HepG2 (cell line): ENCODE results near the gene DCDC2. TPM values are rescaled to one million over a fixed set of nuclear protein-coding genes. Genes with fewer than 3 reads are reported as not detected.

Source experiments
- ATAC-seq: fragments of 200-7000 bp; cut with Tn5 transposase; 3 replicates; pipeline ENCODE4 v1.9.1; 2020; ENCODE audit warnings: mild to moderate bottlenecking, moderate library complexity
- BruUV-seq: library from RNA; stranded (reverse); fragments of 400-500 nt; replicated peaks from 2 replicates; lab custom pipeline; 2021; lab: Mats Ljungman, UMichigan
- CTCF ChIA-PET: fragments of 300-600 bp; formaldehyde crosslinking; extraction: SDS; loops from one replicate; lab custom pipeline; 2021; ENCODE audit warnings: low total read pairs, inconsistent platforms, low intra/inter-chr PET ratio; lab: Yijun Ruan, JAX
- POLR2A ChIA-PET: fragments of 350-600 bp; sonication (Branson Sonifier 250); formaldehyde crosslinking; loops from one replicate; lab custom pipeline; 2020; ENCODE audit warnings: antibody characterized with exemption, inconsistent platforms; lab: Yijun Ruan, JAX
- DNase-seq: peaks from one replicate; pipeline ENCODE4 v3.0.0-alpha.2; 2015; ENCODE audit warnings: low spot score
- FAIRE-seq: peaks from 3 replicates; lab custom pipeline; 2011; peaks lifted over from hg19 to GRCh38; lab: Jason Lieb, UNC
- H2AFZ ChIP-seq: one replicate; pipeline ENCODE4 v1.6.1; 2011; ENCODE audit warnings: low read length, inconsistent platforms
- H3K27ac ChIP-seq: fragments of 300-600 bp; 3 replicates; pipeline ENCODE4 v1.8.0; 2011; ENCODE audit warnings: mixed run types, mild to moderate bottlenecking, mixed read lengths, low read length, inconsistent platforms; ENCODE audit not compliant: insufficient read depth; ENCODE audit errors: extremely low read length
- H3K27me3 ChIP-seq, 2 experiments: fragments of 200-600 bp in 1 of 2; 2 replicates in 1 of 2; 3 replicates in 1 of 2; pipeline versions ENCODE4 v1.6.0 to v1.8.0; 2011; ENCODE audit warnings: low read length in 2 of 2, mild to moderate bottlenecking in 2 of 2, moderate library complexity in 2 of 2, inconsistent platforms in 1 of 2; ENCODE audit not compliant: insufficient read depth in 2 of 2, control insufficient read depth in 1 of 2
- H3K36me3 ChIP-seq, 2 experiments: fragments of 200-600 bp in 1 of 2; replicated peaks in 1 of 2; 2 replicates in 1 of 2; 3 replicates in 1 of 2; pipeline versions ENCODE4 v1.5.1 to v1.8.0; 2011; ENCODE audit warnings: low read length in 2 of 2, inconsistent platforms in 1 of 2; ENCODE audit not compliant: insufficient read depth in 2 of 2, control insufficient read depth in 1 of 2
- H3K4me1 ChIP-seq: 2 replicates; pipeline ENCODE4 v1.5.1; 2012; ENCODE audit warnings: low read length, inconsistent platforms; ENCODE audit not compliant: insufficient read depth
- H3K4me2 ChIP-seq: 2 replicates; pipeline ENCODE4 v1.6.0; 2011; ENCODE audit warnings: low read depth, low read length, inconsistent platforms
- H3K4me3 ChIP-seq, 3 experiments: fragments of 200-600 bp in 1 of 3; sonication (generic), shearing (Covaris generic) in 1 of 3; replicated peaks in 1 of 3; 2 replicates each; pipeline ENCODE4 v1.5.1; 2011 to 2016; ENCODE audit warnings: low read length in 3 of 3, inconsistent platforms in 2 of 3, low read depth in 2 of 3, mild to moderate bottlenecking in 2 of 3, control low read depth in 1 of 3, mixed read lengths in 1 of 3; ENCODE audit not compliant: insufficient read depth in 1 of 3
- H3K79me2 ChIP-seq: one replicate; pipeline ENCODE4 v1.6.1; 2011; ENCODE audit warnings: low read length, inconsistent platforms; ENCODE audit not compliant: insufficient read depth
- H3K9ac ChIP-seq: 2 replicates; pipeline ENCODE4 v1.6.0; 2011; ENCODE audit warnings: mild to moderate bottlenecking, low read depth, low read length, inconsistent platforms; ENCODE audit not compliant: insufficient read depth
- H3K9me3 ChIP-seq: 2 replicates; pipeline ENCODE4 v1.5.1; 2012; ENCODE audit warnings: mild to moderate bottlenecking, low read length
- H4K20me1 ChIP-seq: 2 replicates; pipeline ENCODE4 v1.6.0; 2011; ENCODE audit warnings: inconsistent platforms, mild to moderate bottlenecking, low read length, moderate library complexity; ENCODE audit not compliant: insufficient read depth
- ARID3A ChIP-seq: IDR thresholded peaks from 2 replicates; pipeline ENCODE4 v1.6.1; 2012; ENCODE audit warnings: low read depth, low read length, improper control_type of control experiment
- ELF4 ChIP-seq: sonication (generic); formaldehyde crosslinking; IDR thresholded peaks from 2 replicates; pipeline ENCODE4 v1.5.0; 2020; ENCODE audit warnings: missing genetic modification reagents, mild to moderate bottlenecking, moderate library complexity, borderline replicate concordance
- HOXA3 ChIP-seq: sonication (generic); formaldehyde crosslinking; IDR thresholded peaks from 2 replicates; pipeline ENCODE4 v1.5.0; 2020; ENCODE audit warnings: missing genetic modification reagents
- NCOA2 ChIP-seq: sonication (generic); formaldehyde crosslinking; IDR thresholded peaks from 2 replicates; pipeline ENCODE4 v1.8.0; 2022; ENCODE audit warnings: inconsistent platforms
- WGBS: methylation state at CpG from one replicate; pipeline ENCODE4 v1.1.6; 2017; ENCODE audit warnings: low lambda C conversion rate; 5-methylcytosine and 5-hydroxymethylcytosine counted together
- in situ Hi-C: cut with HindIII; loops from 2 replicates; pipeline ENCODE4 v1.10.0; 2017; ENCODE audit warnings: low pct_unique_long_range_greater_than_20kb; ENCODE audit not compliant: extremely low pct_ligation_motif_present
- intact Hi-C: fragments of 100-400 bp; cut with micrococcal nuclease; formaldehyde crosslinking; loops from one replicate; pipeline ENCODE4 v1.10.0; 2022; ENCODE audit not compliant: unreplicated experiment
- polyA plus RNA-seq, 8 experiments: library from polyadenylated mRNA; depleted of rRNA in 3 of 8; stranded (reverse) in 7 of 8; unstranded in 1 of 8; fragments of >200 nt; fragmentation: Illumina TruSeq in 4 of 8; extraction: Trizol in 4 of 8; gene quantifications; 2 replicates each; pipeline versions ENCODE4 v1.2.1 to v1.2.3, GENCODE V29; 2011 to 2016; ENCODE audit warnings: low read depth in 4 of 8, missing spikeins in 1 of 8, mixed read lengths in 1 of 8; ENCODE audit not compliant: insufficient read depth in 1 of 8
- total RNA-seq, 5 experiments: library from RNA; depleted of rRNA; stranded (reverse); fragments of >200 nt; fragmentation: Illumina TruSeq; extraction: Trizol; gene quantifications; 2 replicates each; pipeline ENCODE4 v1.2.3, GENCODE V29; 2016; ENCODE audit warnings: low read depth in 1 of 5

Gene DCDC2
- total and polyA plus RNA-seq, 2 of the 13 experiments (the other 11 are each of a cell fraction or from before 2014, with no cell fraction given): 9.0 to 36.2 TPM

GRCh38 chr6:24284006-24284405, 73.9 kb downstream of the DCDC2 start:
- intact Hi-C loops: loop anchor here (5.0 to 10.0 kb wide), 3 partner anchors 38 to 788 kb away; partner anchors contain the start of gene ALDH5A1
- Histone ChIP-seq H3K9me3 (no peaks in the 10 kb centered on the region), H3K4me1 (peaks cover 38% of the 10 kb centered on the region), H3K4me2 (peak overlapping the region; percentile 53), H3K27ac (peak overlapping the region; percentile 43)
- 96% methylated on average over 10 of the region's 10 CpGs for WGBS
- BruUV-seq: no TSS peak
- 0 out of 2 replicates have a peak, but pooled peaks have one; percentile 11 for TF ChIP-seq ELF4 (CRISPR knock-in tag)
- no peak for TF ChIP-seq ARID3A
- TF ChIP-seq NCOA2 (CRISPR knock-in tag): 0 out of 2 replicates have a peak, but pooled peaks have one; percentile 1
- TF ChIP-seq HOXA3: 0 out of 2 replicates have a peak, but pooled peaks have one; percentile 2
- TF ChIP-seq, all 625 proteins: peak for 3
- Histone ChIP-seq H2AFZ (no peak overlapping the region), H4K20me1 (no peaks in the 10 kb centered on the region), H3K4me3 (no peak overlapping the region), H3K27me3 (no peaks in the 10 kb centered on the region), H3K9ac (no peak overlapping the region), H3K36me3 (peaks cover 14 to 29% of the 10 kb centered on the region in 2 experiments), H3K79me2 (no peaks in the 10 kb centered on the region)
- in situ Hi-C loops: loop anchor here (5.0 kb wide), 1 partner anchor 103 kb away; no protein-coding TSS in a partner anchor
- FAIRE-seq (no peak), ATAC-seq (peak; percentile 4; the same call in 1 of the 3 replicates), DNase-seq (no peak)
- CTCF ChIA-PET: interaction anchor here (1.5 to 4.3 kb wide), 4 partner anchors 73 to 119 kb away, joined by 4 to 112 read pairs (median 25); partner anchors contain the start of genes DCDC2 and MRS2
- POLR2A ChIA-PET: interaction anchor here (0.6 to 2.1 kb wide), 6 partner anchors 74 to 383 kb away, joined by 3 to 10 read pairs (median 6); partner anchors contain the start of genes ACOT13, DCDC2 and TDP2
